Measurements from ENCODE around the gene CLCN7. TPM values are rescaled to one million over a fixed set of nuclear protein-coding genes. Genes with fewer than 3 reads are reported as not detected.

Gene CLCN7
- polyA plus RNA-seq, 12 donors, result 12.5 to 36.6 (median 24.0) TPM; not detected in 1

GRCh38 chr16:1432388-1433262 lies 42.2 kb downstream of the CLCN7 start:
- DNase-seq, result no peak

- no peak for DNase-seq
These were observed 43.1 kb downstream of the CLCN7 start for GRCh38 chr16:1431497-1432270.

- DNase-seq, result no peak
These were observed 43.9 kb downstream of the CLCN7 start, which contains the start of gene PERCC1 for GRCh38 chr16:1430759-1431496. Gene PERCC1, plus strand, starts transcription at chr16:1431078. Its CDS starts 1,516 bp downstream, at chr16:1432594.

GRCh38 chr16:1430214-1430758 lies 44.5 kb downstream of the CLCN7 start:
- DNase-seq, result no peak

- DNase-seq, result no peak
These were observed 45.2 kb downstream of the CLCN7 start for GRCh38 chr16:1429631-1430030.

GRCh38 chr16:1429012-1429411 lies 45.8 kb downstream of the CLCN7 start:
- DNase-seq, result no peak

GRCh38 chr16:1428511-1428910 lies 46.3 kb downstream of the CLCN7 start:
- DNase-seq, result no peak

GRCh38 chr16:1427473-1428461 lies 47.1 kb downstream of the CLCN7 start:
- no peak for DNase-seq

GRCh38 chr16:1426734-1427471 lies 47.9 kb downstream of the CLCN7 start:
- DNase-seq, result no peak

GRCh38 chr16:1425616-1426370 lies 49.0 kb downstream of the CLCN7 start:
- no peak for DNase-seq

- no peak for DNase-seq
These were observed 50.8 kb downstream of the CLCN7 start for GRCh38 chr16:1424028-1424427.

- DNase-seq, result no peak
These were observed 52.8 kb downstream of the CLCN7 start for GRCh38 chr16:1422076-1422475.

GRCh38 chr16:1420111-1420539 lies 54.7 kb downstream of the CLCN7 start:
- no peak for DNase-seq

GRCh38 chr16:1416521-1416941 lies 58.3 kb downstream of the CLCN7 start:
- no peak for DNase-seq

GRCh38 chr16:1414532-1415260 lies 60.1 kb downstream of the CLCN7 start, which contains the start of gene UNKL:
Gene UNKL, minus strand, starts transcription at chr16:1414704. Its CDS starts 13 bp downstream, at chr16:1414691.
- DNase-seq, result peak; percentile 68

- DNase-seq, result peak; percentile 23
These were observed 60.9 kb downstream of the CLCN7 start for GRCh38 chr16:1413684-1414531.

GRCh38 chr16:1412847-1413246 lies 62.0 kb downstream of the CLCN7 start:
- DNase-seq, result no peak
